HG03159 (cell line): ENCODE results near the gene PCDHA4.
"Not testable (repeated sequence)": the region's sequence is repeated elsewhere in the genome, so short reads cannot be mapped to it uniquely, and the experiment has no call there.

Source experiments
- ATAC-seq: cut with Tn5 transposase; IDR thresholded peaks from one replicate; pipeline ENCODE4 v1.9.1; 2021; ENCODE audit warnings: mild to moderate bottlenecking, moderate library complexity; ENCODE audit not compliant: unreplicated experiment

The PCDHA4 gene

GRCh38 chr5:140806834-140807775, at the start of gene PCDHA4:
Gene PCDHA4, plus strand, starts transcription at chr5:140807068.
- ATAC-seq, result no peak

- ATAC-seq, result no peak
These were observed 42.5 kb upstream of the PCDHA4 start for GRCh38 chr5:140764177-140764973.

GRCh38 chr5:140767444-140767843, 39.4 kb upstream of the PCDHA4 start:
- no peak for ATAC-seq

GRCh38 chr5:140780512-140780911, 26.4 kb upstream of the PCDHA4 start:
- no peak for ATAC-seq

GRCh38 chr5:140785905-140786686, 20.8 kb upstream of the PCDHA4 start, which contains the start of gene PCDHA1:
Gene PCDHA1, plus strand, starts transcription at chr5:140786140.
- no peak for ATAC-seq

GRCh38 chr5:140787422-140787821, 19.4 kb upstream of the PCDHA4 start:
- not testable (repeated sequence) for ATAC-seq

GRCh38 chr5:140787849-140788504, 18.9 kb upstream of the PCDHA4 start:
- ATAC-seq, result not testable (repeated sequence)

- no peak for ATAC-seq
These were observed 15.8 kb upstream of the PCDHA4 start for GRCh38 chr5:140791089-140791488.

- no peak for ATAC-seq
These were observed 12.1 kb upstream of the PCDHA4 start, which contains the start of gene PCDHA2 for GRCh38 chr5:140794595-140795258. Gene PCDHA2, plus strand, starts transcription at chr5:140794852.

- ATAC-seq, result no peak
These were observed 11.6 kb upstream of the PCDHA4 start for GRCh38 chr5:140795259-140795641.

GRCh38 chr5:140796072-140796717, 10.7 kb upstream of the PCDHA4 start:
- ATAC-seq, result not testable (repeated sequence)

- ATAC-seq, result no peak
These were observed 10.2 kb upstream of the PCDHA4 start for GRCh38 chr5:140796718-140797095.

GRCh38 chr5:140800816-140801493, 5.9 kb upstream of the PCDHA4 start, which contains the start of gene PCDHA3:
Gene PCDHA3, plus strand, starts transcription at chr5:140801057.
- no peak for ATAC-seq

GRCh38 chr5:140801494-140801841, 5.4 kb upstream of the PCDHA4 start:
- ATAC-seq, result no peak

- ATAC-seq, result not testable (repeated sequence)
These were observed 4.5 kb upstream of the PCDHA4 start for GRCh38 chr5:140802381-140802780.

- no peak for ATAC-seq
These were observed 4.0 kb upstream of the PCDHA4 start for GRCh38 chr5:140802781-140803271.

- not testable (repeated sequence) for ATAC-seq
These were observed 1.5 kb downstream of the PCDHA4 start for GRCh38 chr5:140808241-140808888.

- ATAC-seq, result no peak
These were observed 2.0 kb downstream of the PCDHA4 start for GRCh38 chr5:140808889-140809291.
